Astrocyte of the spinal cord (primary cell): ENCODE measurements around the gene ITPKC.

Experiments used
- DNase-seq: peaks from one replicate; pipeline ENCODE4 v3.0.0; 2011; ENCODE audit warnings: low read depth, low spot score
- H3K4me3 ChIP-seq: 2 replicates; pipeline ENCODE4 v1.5.1; 2011; ENCODE audit warnings: low read depth, mild to moderate bottlenecking, low read length, moderate library complexity
- CTCF ChIP-seq: IDR thresholded peaks from 2 replicates; pipeline ENCODE4 v1.5.1; 2012; ENCODE audit warnings: low read depth, mild to moderate bottlenecking, low read length, inconsistent platforms
- in situ Hi-C: cut with HindIII; loops from 2 replicates; pipeline ENCODE4 v1.10.0; 2017; ENCODE audit warnings: low sequenced_read_pairs

Gene ITPKC

DNA sequence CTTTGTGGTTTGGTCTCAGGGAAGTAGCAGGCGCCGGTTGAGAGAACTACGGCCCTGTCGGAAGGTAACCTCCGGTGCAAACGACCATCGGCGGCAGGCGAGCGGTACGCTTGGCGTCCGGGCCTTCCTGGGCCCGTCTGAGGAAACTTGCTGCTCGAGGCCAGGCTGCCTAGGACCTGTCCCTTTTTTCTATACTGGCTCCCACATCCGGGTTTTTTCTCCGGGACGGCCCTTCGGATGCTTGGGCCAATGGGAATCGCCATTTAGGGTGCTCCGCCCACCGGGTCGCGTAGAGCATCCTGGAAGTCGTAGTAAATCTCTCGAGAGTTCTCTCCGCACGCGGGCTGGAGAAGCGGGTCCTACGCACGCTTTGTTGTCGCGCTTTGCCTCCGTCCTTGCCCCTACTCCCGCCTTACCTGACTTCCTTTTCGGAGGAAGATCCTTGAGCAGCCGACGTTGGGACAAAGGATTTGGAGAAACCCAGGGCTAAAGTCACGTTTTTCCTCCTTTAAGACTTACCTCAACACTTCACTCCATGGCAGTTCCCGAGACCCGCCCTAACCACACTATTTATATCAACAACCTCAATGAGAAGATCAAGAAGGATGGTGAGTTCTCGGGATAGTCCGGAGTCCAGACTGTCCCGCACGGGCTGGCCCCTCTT, 34.1 kb downstream of the ITPKC start, which contains the start of gene SNRPA:
Gene SNRPA, plus strand, starts transcription at position 330 of the 664 bp plus-strand sequence. Its CDS starts 206 bp downstream, at position 536.
- TF ChIP-seq CTCF = no peak
- in situ Hi-C loops = no loop called here
- peak; percentile 99 for DNase-seq
- H3K4me3 ChIP-seq = peak within 1 kb of the TSS; percentile 88

DNA sequence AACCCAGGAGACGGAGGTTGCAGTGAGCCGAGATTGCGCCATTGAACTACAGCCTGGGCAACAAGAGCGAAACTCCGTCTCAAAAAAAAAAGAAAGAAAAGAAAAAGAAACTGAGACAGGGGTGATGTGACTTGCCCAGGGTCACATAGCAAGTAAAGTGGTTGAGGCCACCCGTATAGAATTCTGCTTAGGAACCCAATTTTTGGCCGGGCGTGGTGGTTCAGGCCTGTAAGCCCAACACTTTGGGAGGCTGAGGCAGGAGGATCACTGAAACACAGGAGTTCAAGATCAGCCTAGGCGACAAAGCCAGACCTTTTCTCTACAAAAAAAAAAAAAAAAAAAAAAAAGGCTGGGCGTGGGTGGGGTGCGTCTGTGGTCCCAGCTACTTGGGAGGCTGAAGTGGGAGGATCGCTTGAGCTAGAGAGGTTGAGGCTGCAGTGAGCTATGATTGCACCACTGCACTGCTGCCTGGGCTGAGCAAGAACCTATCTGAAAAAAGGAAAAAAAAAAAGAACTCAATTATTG, 35.4 kb downstream of the ITPKC start:
- in situ Hi-C loops = no loop called here
- no peak for DNase-seq
- peak overlapping the region; percentile 88 for H3K4me3 ChIP-seq
- TF ChIP-seq CTCF = no peak

DNA sequence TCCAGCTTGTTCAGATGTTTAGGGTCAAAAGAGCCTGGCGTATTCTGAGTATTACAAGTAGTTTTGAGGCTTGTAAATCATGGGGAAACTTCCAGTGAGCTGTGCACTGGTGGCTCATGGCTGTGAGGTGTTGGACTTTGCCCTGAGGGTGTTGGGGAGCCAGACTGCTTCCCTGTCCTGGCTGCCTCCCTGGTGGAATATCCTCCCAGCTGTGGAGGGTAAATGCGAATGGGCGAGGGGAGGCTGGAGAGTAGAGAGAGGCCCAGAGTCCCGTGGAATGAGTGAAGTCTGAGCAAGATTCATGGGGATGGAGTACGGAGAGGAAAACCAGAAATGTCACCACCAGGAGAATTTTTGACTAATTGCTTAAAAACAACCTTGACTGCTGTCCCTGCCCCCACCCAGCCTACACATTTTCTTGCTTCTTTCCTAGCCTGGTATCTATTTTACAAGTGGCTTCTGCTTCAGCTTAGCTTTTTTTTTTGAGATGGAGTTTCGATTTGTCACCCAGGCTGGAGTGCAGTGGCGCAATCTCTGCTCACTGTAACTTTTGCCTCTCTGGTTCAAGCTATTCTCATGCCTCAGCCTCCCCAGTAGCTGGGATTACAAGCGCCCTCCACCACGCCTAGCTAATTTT, 37.8 kb downstream of the ITPKC start:
- no peak for DNase-seq
- no peak overlapping the region for H3K4me3 ChIP-seq
- in situ Hi-C loops = no loop called here
- TF ChIP-seq CTCF = no peak

- no peak overlapping the region for H3K4me3 ChIP-seq
- TF ChIP-seq CTCF = no peak
- in situ Hi-C loops = no loop called here
- no peak for DNase-seq
Measured at GRCh38 chr19:40755248-40755624, 38.3 kb downstream of the ITPKC start.

DNA sequence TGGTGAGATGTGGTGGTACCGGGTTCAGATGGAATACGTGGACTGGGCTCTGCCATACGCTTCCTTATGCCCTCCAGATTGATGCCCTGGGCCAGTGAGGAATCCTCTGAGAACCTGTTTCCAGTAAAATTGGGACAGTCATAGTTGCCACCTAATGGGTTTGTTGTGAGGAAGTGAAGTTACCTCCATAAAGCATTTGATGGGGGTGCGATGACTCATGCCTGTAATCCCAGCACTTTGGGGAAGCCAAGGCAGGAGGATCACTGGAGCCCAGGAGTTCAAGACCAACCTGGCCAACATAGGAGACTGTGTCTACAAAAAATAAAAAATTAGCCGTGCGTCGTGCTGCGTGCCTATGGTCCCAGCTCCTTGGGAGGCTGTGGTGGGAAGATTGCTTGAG, 38.9 kb downstream of the ITPKC start:
- TF ChIP-seq CTCF = no peak
- no peak for DNase-seq
- H3K4me3 ChIP-seq = no peak overlapping the region
- in situ Hi-C loops = no loop called here

- no peak for DNase-seq
- no peak for TF ChIP-seq CTCF
- no peak overlapping the region for H3K4me3 ChIP-seq
- in situ Hi-C loops = no loop called here
Measured at GRCh38 chr19:40756502-40757110, 39.7 kb downstream of the ITPKC start.
